GM21367 (cell line): ENCODE results near the gene KLHL29.

Experiments
- ATAC-seq: cut with Tn5 transposase; IDR thresholded peaks from one replicate; pipeline ENCODE4 v1.9.1; 2021; ENCODE audit not compliant: unreplicated experiment

KLHL29 gene

DNA sequence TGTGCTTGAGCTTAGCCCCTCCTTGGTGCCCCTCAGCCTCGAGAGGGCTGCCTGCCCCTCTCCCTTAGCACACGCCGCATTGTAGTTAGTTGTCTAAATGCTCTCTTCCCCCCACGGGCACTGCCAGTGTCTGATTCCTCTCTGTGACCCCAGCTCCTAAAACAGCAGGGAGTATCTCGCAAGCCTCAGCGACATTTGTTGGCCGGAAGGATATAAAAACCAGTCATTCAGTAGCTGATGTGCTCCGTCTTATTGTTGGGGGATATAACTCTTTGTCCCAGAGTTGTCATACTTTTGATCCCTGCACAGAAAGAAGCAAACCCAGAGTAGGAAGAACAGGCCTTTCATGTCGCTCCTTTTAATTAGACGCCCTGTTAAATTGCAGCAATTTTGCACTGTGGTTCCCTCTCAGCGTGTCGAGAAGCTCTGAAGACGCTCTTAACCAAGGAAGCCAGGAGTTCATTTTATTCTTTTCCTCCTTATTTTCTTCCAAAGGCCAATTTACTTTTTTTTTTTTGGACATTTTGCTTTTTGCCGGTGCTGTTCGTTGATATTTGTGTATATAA, 201.8 kb downstream of the KLHL29 start:
- ATAC-seq = no peak

- no peak for ATAC-seq
These were observed 202.4 kb downstream of the KLHL29 start for GRCh38 chr2:23587341-23587880.

GRCh38 chr2:23588106-23588505, 203.1 kb downstream of the KLHL29 start:
- no peak for ATAC-seq

GRCh38 chr2:23588508-23589201, 203.7 kb downstream of the KLHL29 start:
- no peak for ATAC-seq

- ATAC-seq = no peak
These were observed 204.3 kb downstream of the KLHL29 start for GRCh38 chr2:23589220-23589647.

DNA sequence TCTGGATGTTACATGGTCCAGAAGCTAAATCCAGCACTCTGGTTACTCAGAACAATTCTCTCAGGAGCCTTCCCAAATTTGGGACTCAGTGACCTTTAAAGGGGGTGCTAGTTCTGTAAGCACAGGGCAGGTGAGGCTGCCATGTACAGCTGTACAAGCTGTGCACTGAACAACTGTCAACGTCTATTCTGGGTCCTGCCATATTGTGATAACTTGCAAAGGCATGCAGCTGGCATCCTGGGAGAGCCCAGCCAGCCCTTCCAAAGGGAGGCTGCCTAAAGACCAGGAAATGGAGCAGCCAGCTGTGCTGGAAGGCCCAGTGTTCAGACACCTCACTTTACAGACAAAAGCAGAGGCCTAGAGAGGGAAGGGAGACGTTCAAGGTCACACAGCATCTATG, 204.8 kb downstream of the KLHL29 start:
- ATAC-seq = no peak

GRCh38 chr2:23590241-23590869, 205.4 kb downstream of the KLHL29 start:
- no peak for ATAC-seq

DNA sequence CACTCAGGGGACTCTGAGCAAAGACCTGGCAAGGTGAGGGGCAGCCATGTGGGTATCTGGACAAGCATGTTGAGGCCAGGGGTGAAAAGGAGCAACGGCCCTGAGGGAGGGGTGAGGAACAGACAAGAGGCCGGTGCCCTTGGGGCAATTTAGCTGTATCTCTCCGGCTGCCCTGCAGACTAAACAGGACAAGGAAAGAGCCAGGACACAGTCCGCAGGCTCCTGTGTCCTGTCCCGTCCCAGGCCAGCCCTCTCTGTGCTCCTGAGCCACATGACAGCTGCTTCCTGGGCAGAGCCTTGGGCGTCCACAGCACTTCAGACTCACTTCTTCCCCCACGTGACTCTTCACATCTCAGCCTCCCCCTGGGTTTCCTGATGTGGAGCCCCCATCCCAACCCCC, 206.1 kb downstream of the KLHL29 start:
- no peak for ATAC-seq

DNA sequence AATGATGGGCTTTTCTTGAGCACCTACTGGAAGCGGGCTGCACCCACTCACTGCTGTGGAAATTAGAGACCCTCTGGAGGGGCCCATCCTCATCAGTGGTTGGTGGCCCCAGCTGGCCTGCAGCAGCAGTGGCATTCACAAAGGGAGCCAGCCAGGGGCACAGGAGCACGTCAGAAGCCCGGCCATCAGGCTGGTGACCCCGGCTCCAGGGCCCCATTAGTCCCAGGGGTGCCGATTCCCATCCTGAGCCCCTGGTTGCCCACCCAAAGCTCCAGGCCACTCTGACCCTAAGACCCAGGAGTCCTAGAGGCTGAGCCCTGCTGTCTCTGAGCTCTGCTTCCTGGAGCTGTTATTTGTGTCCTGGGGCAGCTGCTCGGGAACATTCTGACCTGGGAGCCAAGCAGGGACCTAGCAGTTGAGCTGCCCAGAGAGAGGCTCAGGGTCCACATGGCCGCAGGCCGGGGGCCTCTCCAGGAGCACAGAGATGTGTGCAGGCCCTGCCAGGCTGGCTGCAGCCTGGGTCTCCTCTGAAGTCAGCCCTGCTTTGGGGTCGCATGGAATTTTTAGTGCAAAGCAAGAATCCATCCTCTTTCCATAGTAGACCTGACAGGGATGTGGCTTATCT, 207.2 kb downstream of the KLHL29 start:
- no peak for ATAC-seq

- ATAC-seq = no peak
These were observed 208.1 kb downstream of the KLHL29 start for GRCh38 chr2:23592898-23593751.

GRCh38 chr2:23593752-23594459, 208.9 kb downstream of the KLHL29 start:
- ATAC-seq = no peak

DNA sequence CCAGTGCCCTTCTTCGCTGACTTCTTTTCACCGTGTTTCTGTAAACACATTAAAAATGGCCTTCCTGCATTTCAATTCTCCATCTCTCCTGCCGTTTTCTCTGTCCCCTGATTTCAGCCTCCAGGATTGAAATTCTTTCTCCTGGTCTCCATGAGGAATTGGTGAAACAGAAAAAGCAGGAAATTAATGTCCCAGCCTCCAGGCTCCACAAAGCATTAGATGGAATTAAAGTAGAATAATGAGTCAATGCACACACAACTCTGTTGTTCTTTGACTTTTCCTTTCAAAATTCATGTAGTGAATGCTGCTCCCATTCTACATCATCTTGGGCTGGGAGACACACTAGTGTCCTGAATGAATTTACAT, 209.5 kb downstream of the KLHL29 start:
- ATAC-seq = no peak

DNA sequence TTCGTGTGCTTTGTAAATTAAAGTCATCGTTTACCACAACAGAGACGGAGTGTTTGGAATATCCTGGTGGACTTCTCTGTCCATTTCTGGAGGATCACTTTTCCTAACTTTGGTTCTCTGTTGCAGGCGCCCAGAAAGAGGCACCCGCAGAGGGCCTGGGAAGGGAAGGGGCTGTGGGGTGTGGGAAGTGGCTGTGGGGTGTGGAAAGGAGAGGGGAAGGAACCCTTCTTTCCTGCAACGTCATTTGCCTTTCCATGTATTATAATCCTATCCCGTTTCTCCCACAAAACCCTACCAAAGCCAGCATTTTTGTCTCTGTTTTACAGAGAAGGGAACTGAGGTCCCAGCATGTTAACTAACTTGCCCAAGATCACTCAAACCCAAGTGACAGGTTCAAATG, 210.0 kb downstream of the KLHL29 start:
- ATAC-seq = no peak

- ATAC-seq = no peak
These were observed 210.7 kb downstream of the KLHL29 start for GRCh38 chr2:23595601-23596251.

- ATAC-seq = no peak
These were observed 211.4 kb downstream of the KLHL29 start for GRCh38 chr2:23596316-23596885.

GRCh38 chr2:23597687-23598086, 212.7 kb downstream of the KLHL29 start:
- ATAC-seq = no peak

DNA sequence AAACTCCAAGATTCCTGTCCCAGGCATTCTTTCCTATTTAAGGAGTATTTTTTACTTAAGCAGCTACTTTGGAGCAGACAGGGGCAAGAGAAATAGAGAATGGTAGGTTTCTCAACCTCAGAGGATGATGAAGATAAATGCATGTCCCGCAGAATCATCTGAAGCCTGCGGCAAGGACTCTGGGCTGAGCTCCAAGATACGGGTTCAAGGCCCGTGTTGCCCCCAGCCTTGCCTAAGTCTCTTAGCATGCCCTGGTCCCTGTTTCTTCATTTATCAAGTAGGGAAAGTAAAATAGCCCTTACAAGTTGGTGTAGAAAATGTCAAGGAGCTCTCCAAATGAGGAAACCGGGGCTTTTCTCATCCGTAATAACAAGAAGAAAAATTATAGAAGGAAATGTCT, 214.0 kb downstream of the KLHL29 start:
- no peak for ATAC-seq

DNA sequence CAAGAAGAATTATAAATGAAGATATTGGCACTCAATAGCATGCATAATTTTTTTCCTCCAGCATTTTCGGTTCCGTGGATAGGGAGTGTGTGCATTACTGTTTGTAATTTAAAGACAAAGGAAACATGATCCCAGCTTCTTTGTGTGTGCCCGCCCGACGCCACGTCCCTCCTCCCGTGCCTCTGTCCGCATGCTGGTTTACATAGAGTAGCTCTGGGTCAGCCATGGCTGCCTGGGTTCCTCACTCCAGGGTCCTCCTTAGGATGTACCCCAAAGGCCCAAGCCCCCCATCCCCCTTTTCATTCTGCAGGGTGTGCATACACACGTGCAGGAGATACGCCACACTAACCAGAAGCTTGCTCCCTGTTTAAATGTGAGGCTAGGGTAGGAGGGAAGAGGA, 214.7 kb downstream of the KLHL29 start:
- no peak for ATAC-seq

DNA sequence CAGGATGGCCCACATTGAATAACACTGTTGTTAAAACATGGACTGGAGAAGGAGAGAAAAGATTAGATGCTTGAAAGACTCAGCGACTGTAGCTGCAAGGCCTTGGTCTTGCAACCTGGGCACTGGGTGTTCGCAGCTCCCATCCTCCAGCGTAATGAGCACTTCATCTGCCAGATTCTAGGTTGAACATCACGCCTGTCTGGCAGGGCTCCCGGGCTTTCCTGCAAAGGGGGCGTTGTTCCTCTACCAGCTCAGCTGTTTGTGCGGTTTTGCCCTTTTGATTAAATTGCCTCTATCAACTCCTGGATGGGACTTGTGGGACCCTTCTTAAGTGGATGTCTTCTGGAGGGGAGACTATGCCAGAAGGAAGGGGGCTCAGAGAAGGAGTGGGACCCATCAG, 215.4 kb downstream of the KLHL29 start:
- ATAC-seq = no peak
